HK-2 (cell line): ENCODE data around the gene SEPTIN11.

Experiments used
- DNase-seq: peaks from one replicate; pipeline ENCODE4 v3.0.0-alpha.2; 2018; ENCODE audit not compliant: unreplicated experiment

Gene SEPTIN11

GRCh38 chr4:76949276-76950051, at the start of gene SEPTIN11:
TSS of gene SEPTIN11 (plus strand) at chr4:76949752. CDS start at chr4:76949904, 152 bp downstream.
- peak; percentile 93 for DNase-seq

- no peak for DNase-seq
Observed at GRCh38 chr4:76902233-76902890, 47.2 kb upstream of the SEPTIN11 start.

GRCh38 chr4:76904646-76905190, 44.8 kb upstream of the SEPTIN11 start:
- DNase-seq = no peak

DNA sequence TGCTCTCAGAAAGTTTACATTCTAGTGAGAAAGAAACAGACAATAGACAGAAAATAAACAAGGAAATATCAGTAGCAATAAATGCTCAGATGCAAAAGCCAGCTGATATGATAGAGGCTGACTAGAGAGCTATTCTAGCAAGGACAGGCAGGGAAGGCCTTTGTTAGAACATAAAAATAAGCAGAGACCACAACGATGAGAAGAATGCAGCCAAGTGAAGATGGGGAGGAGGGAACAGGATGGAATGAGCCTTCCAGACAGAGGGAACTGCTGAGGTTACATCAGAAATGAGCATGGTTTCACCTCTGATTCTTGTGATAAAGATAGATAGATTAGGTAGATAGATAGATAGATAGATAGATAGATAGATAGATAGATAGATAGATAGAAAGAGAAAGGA, 44.0 kb upstream of the SEPTIN11 start:
- DNase-seq = no peak

GRCh38 chr4:76909711-76910110, 39.8 kb upstream of the SEPTIN11 start:
- no peak for DNase-seq

GRCh38 chr4:76920715-76921114, 28.8 kb upstream of the SEPTIN11 start:
- DNase-seq = no peak

DNA sequence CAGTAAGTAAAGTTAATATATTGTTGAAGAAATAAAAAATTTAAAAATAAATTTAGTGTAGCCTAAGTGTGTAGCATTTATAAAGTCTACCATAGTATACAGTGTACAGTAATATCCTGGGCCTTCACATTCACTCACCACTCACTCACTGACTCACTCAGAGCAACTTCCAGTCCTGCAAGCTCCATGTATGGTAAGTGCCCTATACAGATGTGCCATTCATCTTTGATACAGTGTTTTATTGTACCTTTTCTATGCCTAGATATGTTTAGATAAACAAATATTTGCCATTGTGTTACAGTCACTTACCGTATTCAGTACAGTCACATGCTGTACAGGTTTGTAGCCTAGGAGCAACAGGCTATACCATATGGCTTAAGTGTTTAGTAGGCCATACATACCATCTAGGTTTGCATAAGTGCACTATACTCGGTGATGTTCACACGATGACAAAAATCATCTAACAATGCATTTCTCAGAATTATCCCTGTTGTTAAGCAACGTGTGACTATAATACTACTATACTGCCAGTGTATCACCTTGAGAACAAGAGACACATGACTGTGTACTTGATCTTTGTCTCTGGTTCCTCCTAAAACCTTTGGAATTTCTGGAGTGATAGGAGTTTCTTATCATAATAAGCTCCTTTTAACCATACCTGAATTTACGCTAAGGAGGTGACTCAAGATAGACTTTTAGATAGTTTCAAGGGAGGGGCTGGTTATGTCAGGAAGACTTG, 25.8 kb upstream of the SEPTIN11 start:
- no peak for DNase-seq

- DNase-seq = no peak
Observed at GRCh38 chr4:76926841-76927240, 22.7 kb upstream of the SEPTIN11 start.

DNA sequence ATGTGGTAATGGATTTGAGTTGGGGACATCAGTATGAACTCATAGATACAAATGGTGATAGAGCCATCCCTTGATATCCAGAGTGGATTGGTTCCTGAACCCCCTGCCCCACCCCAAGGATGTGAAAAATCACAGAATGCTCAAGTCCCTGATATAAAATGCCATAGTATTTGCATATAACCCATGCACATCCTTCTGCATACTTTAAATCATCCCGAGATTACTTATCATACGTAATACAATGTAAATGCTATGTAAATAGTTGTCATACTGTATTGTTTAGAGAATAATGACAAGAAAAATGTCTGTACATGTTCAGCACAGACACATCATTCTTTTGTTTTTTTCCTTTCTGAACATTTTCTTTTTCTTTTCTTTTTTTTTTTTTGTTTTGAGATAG, 18.9 kb upstream of the SEPTIN11 start:
- DNase-seq = no peak

DNA sequence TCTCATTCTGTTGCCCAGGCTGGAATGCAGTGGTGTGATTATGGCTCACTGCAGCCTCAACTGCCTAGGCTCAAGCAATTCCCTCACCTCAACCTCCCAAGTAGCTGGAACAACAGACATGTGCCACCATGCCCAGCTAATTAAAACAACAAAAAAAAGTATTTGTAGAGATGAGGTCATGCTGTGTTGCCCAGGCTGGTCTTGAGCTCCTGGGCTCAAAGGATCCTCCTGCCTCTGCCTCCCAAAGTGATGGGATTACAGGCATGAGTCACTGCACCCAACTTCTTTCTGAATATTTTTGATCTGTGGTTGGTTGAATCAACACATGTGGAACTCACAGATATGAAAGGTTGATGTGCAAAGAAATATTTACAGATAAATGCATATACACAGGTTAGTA, 18.5 kb upstream of the SEPTIN11 start:
- DNase-seq = no peak

GRCh38 chr4:76931576-76932276, 17.8 kb upstream of the SEPTIN11 start:
- DNase-seq = no peak

GRCh38 chr4:76939184-76939583, 10.4 kb upstream of the SEPTIN11 start:
- DNase-seq = no peak

- no peak for DNase-seq
Observed at GRCh38 chr4:76943129-76943620, 6.4 kb upstream of the SEPTIN11 start.

GRCh38 chr4:76943790-76944189, 5.8 kb upstream of the SEPTIN11 start:
- no peak for DNase-seq

DNA sequence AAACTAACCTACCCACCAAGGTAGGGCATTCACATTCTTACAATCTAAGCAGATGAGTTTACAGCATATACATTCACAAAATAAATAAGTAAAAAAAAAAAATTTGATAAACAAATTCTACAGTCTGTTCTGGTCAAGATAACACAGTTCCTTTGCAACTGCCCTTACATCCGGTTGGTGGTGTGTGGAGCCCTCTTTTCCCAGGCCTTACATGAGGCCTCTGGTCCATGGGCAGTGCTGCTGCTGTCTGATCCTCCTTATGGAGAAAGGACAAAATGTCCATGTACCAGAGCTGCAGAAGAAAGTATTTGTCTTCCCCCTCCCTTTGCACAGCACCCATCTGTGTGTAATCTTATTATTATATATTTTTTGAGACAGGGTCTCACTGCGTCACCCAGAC, 2.2 kb upstream of the SEPTIN11 start:
- no peak for DNase-seq

GRCh38 chr4:76948443-76949275, 893 bp upstream of the SEPTIN11 start:
- DNase-seq = peak; percentile 80

DNA sequence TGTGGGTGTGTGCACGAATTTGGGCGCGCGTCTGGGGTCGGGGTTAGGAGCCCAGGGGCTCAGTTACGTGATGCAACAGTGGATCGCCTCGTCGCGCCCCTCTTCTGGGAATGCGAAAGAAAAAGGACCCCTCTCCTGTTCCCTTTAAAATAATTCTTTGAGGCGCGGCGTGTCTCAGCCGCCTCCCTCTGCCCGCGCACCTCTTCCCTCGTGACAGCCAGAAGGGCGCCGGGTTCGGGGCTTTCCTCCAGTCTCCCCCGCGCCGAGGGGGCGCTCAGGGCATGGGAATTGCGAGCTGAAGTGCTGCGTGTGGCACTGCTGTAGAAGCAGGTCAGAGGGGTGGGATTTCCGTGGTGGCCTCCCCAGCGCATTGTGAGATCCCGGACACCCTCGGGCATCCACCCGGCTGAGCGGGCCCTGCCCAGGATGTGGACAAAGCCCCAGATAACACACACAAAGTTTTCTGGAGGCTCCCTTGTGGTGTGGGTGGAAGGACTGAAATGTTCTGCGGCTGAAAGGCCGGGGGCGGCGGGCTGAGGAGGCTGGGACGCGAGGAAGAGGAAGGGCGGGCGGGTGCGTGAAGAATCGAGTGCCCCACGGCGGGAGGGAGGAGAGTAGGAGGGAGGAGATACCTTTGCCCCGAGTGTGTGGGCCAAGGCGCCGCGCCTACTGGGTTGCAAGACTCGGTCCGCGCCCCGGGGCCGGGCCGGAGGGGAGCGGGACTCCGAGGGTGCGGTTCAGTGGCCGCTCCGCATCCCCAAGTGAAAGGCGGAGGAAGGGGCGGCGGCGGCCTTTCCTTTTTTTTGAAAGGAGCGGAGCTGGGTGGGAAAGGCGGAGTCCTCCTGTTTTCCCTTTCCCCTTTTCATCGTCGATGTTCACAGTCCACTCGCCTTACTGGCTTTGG, 752 bp downstream of the SEPTIN11 start:
- DNase-seq = peak; percentile 67

DNA sequence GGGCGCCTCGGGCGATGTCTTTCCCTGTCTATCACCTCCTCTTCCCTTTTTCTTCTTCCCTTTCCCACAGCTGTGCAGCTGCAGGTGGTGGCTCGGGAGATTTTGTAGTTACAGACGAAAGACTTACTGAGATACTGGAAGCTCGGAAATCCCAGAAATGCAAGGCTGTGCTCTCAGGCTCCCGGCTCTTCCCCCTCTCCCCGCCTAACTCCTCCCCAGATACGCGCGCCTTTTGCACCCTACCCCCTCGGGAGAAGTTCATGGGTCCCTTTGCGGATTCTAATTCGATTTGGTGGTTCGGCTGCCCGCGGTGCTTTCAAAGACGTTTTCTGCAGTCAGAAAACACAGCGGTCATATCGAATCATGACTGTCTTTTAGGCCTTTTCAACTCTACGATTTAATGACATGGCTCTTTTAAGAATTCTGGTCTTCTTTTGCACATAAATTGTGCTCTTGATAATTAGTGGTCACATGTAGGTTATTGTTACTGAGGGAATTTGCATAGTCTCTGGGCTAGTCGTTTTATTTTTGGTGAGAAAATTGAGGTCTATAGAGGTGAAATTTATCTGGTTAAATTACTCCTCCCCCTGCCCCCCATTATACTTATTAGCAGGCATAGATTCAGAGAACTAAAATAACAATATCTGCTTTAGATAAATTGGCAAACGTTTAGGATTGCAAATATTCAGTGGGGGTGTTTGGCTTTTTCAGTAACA, 1.6 kb downstream of the SEPTIN11 start:
- peak; percentile 47 for DNase-seq

DNA sequence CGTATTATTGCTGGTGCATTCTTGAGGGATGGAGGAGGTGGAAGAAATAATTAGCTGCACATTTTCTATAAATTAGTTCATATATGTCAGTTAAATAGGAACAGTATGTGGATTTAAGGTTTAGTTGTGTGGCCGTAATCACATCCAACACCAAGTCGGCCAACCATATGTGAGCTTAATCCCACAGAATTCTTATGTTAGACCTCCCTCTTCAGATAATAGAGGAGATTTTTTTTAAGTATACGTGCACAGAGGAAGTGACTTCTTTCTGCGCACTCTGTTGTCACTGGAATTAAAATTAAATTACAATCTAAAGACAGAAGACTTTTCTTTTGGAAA, 2.1 kb downstream of the SEPTIN11 start:
- no peak for DNase-seq
